Measurements from ENCODE around the gene PLEKHA6. TPM values are rescaled to one million over a fixed set of nuclear protein-coding genes. Genes with fewer than 3 reads are reported as not detected.

The PLEKHA6 gene
- total RNA-seq: 0.39 and 1.6 TPM in 2 replicates

DNA sequence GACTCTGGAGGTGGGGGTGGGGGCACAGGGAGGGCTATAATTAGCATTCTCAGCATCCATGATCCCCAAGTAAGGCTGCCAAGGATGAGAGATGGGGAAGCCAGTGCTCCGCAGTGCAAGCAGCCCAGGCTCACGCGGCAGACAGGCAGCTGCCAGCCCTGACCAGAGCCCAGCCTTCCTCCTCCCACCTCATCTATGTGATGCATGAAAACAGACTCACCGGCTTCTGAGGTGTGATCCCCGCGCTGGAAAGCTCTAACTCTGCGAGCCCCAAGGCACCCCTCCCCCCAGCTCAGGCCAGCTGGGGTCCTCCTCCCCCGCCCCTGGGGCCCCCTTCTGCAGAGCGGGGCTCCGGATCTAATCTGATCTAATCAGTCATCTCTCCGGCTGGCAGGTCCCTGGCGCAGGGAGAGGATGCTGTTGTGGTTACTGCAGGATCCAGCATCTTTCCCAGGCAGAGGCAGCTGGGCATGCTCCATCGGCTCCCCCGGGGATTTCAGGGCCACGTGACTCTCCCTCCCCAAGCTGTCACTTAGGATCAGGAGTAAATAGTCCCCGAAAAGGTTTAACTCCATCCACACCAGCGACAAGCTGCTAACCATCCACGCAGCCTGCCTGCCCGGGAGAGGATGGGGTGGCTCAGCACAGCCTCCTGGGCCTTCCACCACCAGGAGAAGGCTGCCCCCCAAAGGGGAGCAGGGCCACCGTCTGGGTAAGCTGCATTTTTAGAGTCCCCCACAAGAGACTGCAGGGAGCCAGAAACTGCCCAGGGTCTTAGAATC, at the start of gene PLEKHA6:
Gene PLEKHA6, minus strand, starts transcription at position 456 of the 782 bp plus-strand sequence. CDS start 86,202 bp downstream, outside the sequence.

DNA sequence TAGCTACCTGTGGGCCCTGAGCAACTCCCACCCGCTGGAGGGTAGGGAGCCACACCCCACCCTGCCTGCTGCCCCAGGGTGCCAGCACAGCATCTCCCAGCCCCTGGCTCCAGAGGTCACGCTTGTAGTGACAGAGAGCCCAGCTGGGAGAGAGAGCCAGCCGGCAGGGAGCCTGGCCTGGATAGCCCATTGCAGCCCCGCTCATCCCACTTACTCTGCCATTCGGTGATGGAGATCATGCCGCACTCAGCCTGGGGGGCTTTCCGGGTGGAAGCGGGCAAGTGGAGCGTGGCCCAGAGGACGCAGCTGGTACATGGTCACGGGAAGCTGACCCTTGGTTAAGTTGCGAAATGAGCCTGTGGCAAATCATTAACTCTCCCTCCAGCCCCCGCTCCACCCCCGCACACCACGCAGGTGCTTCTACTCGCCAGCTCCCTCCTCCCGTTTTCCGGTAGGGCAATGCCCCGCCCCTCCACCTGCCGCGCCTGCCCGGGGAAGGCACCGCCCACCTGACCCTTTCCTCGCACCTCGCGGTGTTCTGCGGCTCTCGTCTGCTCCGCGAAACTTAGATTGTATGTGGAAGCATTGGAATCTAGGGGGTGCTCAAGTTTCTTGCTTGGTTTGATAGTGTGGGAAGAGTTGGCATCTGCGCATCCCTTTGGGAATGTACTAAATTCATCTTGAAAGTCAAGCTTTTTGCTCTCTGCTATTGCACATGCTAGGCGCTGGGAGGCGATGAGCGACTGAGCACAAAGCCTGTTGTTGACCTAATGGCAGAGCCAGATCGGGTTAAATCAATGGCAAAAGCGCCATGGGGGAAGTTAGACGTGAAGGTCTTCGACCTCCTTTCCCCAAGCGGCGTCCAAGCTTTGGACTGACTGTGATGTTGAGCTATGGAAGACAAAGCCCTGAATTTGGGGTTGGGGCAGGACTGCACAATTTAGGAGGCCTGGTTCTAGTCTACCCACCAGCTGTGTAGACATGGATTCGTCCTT, 145.8 kb downstream of the PLEKHA6 start, which contains the start of gene GOLT1A:
Gene GOLT1A, minus strand, starts transcription at position 321 of the 995 bp plus-strand sequence. Its CDS starts 82 bp downstream, at position 239.

DNA sequence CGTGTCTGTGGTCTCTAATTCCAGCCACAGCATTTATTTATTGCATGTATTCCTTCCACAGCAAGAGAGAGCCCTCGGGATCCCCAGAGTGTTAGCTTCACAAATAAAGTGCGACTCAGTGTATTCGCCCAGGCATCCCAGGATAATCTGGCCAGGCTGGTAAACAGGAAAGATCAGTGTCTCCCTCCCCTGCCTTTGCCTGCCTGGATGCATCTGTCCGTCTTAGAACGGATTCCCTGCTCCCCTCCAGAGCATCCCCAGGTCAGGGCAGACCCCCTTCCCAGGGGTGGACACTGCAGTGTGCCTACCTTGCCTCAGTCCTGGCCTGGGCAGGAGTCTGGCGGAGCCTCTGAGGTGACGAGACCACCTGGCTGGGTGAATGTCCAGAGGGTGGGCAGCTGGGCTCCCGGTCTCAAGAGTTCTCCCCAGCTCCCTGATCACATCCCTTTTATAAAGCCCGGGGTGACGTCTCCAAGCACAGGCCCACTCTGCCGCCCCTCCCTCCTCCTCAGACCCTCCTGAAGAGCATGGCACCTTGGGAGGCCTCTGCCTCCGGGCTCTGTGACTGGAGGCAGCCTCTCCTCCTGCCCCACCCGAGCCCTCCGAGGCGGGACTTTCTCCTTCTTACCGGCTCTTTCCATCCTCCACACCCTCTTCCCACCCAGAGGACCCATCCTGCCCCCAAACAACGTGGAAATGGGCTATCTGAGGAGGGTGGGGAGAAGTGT, 163.5 kb downstream of the PLEKHA6 start, which contains the start of gene KISS1:
Gene KISS1, minus strand, starts transcription at position 424 of the 728 bp plus-strand sequence. CDS start 3,615 bp downstream, outside the sequence.

Small RNAs within 50 kb of the gene (small RNA-seq; reads per million reads assigned to genes)
- not detected for gene AL606489.2

Other genes with a start within 250 kb of the PLEKHA6 start
- gene ETNK2, start 207.9 kb downstream of the PLEKHA6 start, total RNA-seq: 1.4 and 2.1 TPM in 2 replicates
- not detected in 2 replicates for gene REN, start 193.6 kb downstream of the PLEKHA6 start, total RNA-seq
- not detected in 2 replicates for gene KISS1, start 163.4 kb downstream of the PLEKHA6 start, total RNA-seq
- not detected in 2 replicates for gene GOLT1A, start 145.9 kb downstream of the PLEKHA6 start, total RNA-seq
- 22.5 and 26.6 TPM in 2 replicates for gene PPP1R15B, start 51.9 kb upstream of the PLEKHA6 start, total RNA-seq
- 1.1 and 2.7 TPM in 2 replicates for gene PIK3C2B, start 134.9 kb upstream of the PLEKHA6 start, total RNA-seq
- 49.9 and 54.2 TPM in 2 replicates for gene MDM4, start 156.5 kb upstream of the PLEKHA6 start, total RNA-seq